H9 (cell line): ENCODE results near the gene ENPP1. TPM values are rescaled to one million over a fixed set of nuclear protein-coding genes. Genes with fewer than 3 reads are reported as not detected.

Source experiments
- DNase-seq: peaks from one replicate; pipeline ENCODE4 v3.0.0-alpha.2; 2017
- H2AFZ ChIP-seq: one replicate; pipeline ENCODE4 v1.6.1; 2013; ENCODE audit warnings: mild to moderate bottlenecking, low read length, control low read depth, moderate library complexity
- H2AK5ac ChIP-seq: 2 replicates; pipeline ENCODE4 v1.6.1; 2013; ENCODE audit warnings: low read length, control low read depth, mixed read lengths; ENCODE audit not compliant: insufficient read length
- H2BK120ac ChIP-seq: one replicate; pipeline ENCODE4 v1.6.1; 2013; ENCODE audit warnings: low read depth, mild to moderate bottlenecking, low read length, control low read depth, inconsistent platforms; ENCODE audit not compliant: poor library complexity, severe bottlenecking
- H2BK12ac ChIP-seq: 2 replicates; pipeline ENCODE4 v1.6.1; 2013; ENCODE audit warnings: low read length, control low read depth, mixed read lengths, low read depth; ENCODE audit not compliant: insufficient read length
- H2BK15ac ChIP-seq: 2 replicates; pipeline ENCODE4 v1.6.1; 2013; ENCODE audit warnings: low read depth, low read length, control low read depth
- H2BK20ac ChIP-seq: one replicate; pipeline ENCODE4 v1.6.1; 2013; ENCODE audit warnings: low read depth, mild to moderate bottlenecking, low read length, control low read depth, inconsistent platforms; ENCODE audit not compliant: poor library complexity, severe bottlenecking
- H2BK5ac ChIP-seq: 2 replicates; pipeline ENCODE4 v1.6.1; 2013; ENCODE audit warnings: low read length, control low read depth, mixed read lengths; ENCODE audit not compliant: insufficient read length
- H3K14ac ChIP-seq: 2 replicates; pipeline ENCODE4 v1.6.1; 2013; ENCODE audit warnings: low read length, control low read depth; ENCODE audit not compliant: insufficient read depth
- H3K18ac ChIP-seq: 2 replicates; pipeline ENCODE4 v1.6.1; 2013; ENCODE audit warnings: low read depth, mild to moderate bottlenecking, mixed read lengths, low read length, control low read depth; ENCODE audit not compliant: insufficient read length
- H3K23ac ChIP-seq: 2 replicates; pipeline ENCODE4 v1.6.1; 2013; ENCODE audit warnings: low read length, control low read depth, mixed read lengths, low read depth; ENCODE audit not compliant: insufficient read length
- H3K23me2 ChIP-seq: 2 replicates; pipeline ENCODE4 v1.6.1; 2013; ENCODE audit warnings: low read depth, mild to moderate bottlenecking, mixed read lengths, low read length, control low read depth; ENCODE audit not compliant: insufficient read length, poor library complexity, severe bottlenecking
- H3K27ac ChIP-seq: 2 replicates; pipeline ENCODE4 v1.5.1; 2013; ENCODE audit warnings: low read length, control low read depth, mixed read lengths, low read depth; ENCODE audit not compliant: insufficient read length
- H3K27me3 ChIP-seq: 2 replicates; pipeline ENCODE4 v1.6.1; 2013; ENCODE audit warnings: low read length, control low read depth, inconsistent platforms; ENCODE audit not compliant: insufficient read depth
- H3K4ac ChIP-seq: 2 replicates; pipeline ENCODE4 v1.6.1; 2013; ENCODE audit warnings: low read depth, mild to moderate bottlenecking, control low read depth, inconsistent platforms, low read length, moderate library complexity
- H3K4me1 ChIP-seq: 2 replicates; pipeline ENCODE4 v1.6.1; 2013; ENCODE audit warnings: low read length, control low read depth, inconsistent platforms; ENCODE audit not compliant: insufficient read depth
- H3K4me2 ChIP-seq: 2 replicates; pipeline ENCODE4 v1.6.1; 2013; ENCODE audit warnings: low read length, control low read depth, mixed read lengths; ENCODE audit not compliant: insufficient read length, insufficient read depth
- H3K56ac ChIP-seq: 2 replicates; pipeline ENCODE4 v1.6.1; 2013; ENCODE audit warnings: low read depth, mild to moderate bottlenecking, mixed read lengths, low read length, control low read depth; ENCODE audit not compliant: insufficient read length
- H3K79me1 ChIP-seq: 2 replicates; pipeline ENCODE4 v1.6.1; 2013; ENCODE audit warnings: low read depth, mild to moderate bottlenecking, moderate library complexity, low read length, control low read depth, inconsistent platforms; ENCODE audit not compliant: insufficient read depth, poor library complexity, severe bottlenecking
- H3K79me2 ChIP-seq: 2 replicates; pipeline ENCODE4 v1.6.1; 2013; ENCODE audit warnings: low read length, control low read depth, inconsistent platforms; ENCODE audit not compliant: insufficient read depth
- H3K9ac ChIP-seq: 2 replicates; pipeline ENCODE4 v1.6.1; 2013; ENCODE audit warnings: low read length, control low read depth, mixed read lengths; ENCODE audit not compliant: insufficient read length; ENCODE audit errors: extremely low read depth
- H3K9me3 ChIP-seq: one replicate; pipeline ENCODE4 v1.6.1; 2013; ENCODE audit warnings: low read depth, low read length, inconsistent platforms; ENCODE audit not compliant: control insufficient read depth
- H3T11ph ChIP-seq: one replicate; pipeline ENCODE4 v1.6.1; 2013; ENCODE audit warnings: mild to moderate bottlenecking, low read length, control low read depth, inconsistent platforms
- H4K20me1 ChIP-seq: one replicate; pipeline ENCODE4 v1.6.1; 2013; ENCODE audit not compliant: control insufficient read depth, insufficient read length, insufficient read depth
- H4K5ac ChIP-seq: 2 replicates; pipeline ENCODE4 v1.6.1; 2013; ENCODE audit warnings: low read depth, mild to moderate bottlenecking, mixed read lengths, low read length, control low read depth; ENCODE audit not compliant: insufficient read length
- H4K8ac ChIP-seq: replicated peaks from 2 replicates; pipeline ENCODE4 v1.6.1; 2013; ENCODE audit warnings: low read length, control low read depth, mixed read lengths, low read depth; ENCODE audit not compliant: insufficient read length
- H4K91ac ChIP-seq: 2 replicates; pipeline ENCODE4 v1.6.1; 2013; ENCODE audit warnings: low read depth, mild to moderate bottlenecking, moderate library complexity, mixed read lengths, low read length, control low read depth; ENCODE audit not compliant: insufficient read length
- H3K27ac Mint-ChIP-seq, 3 experiments: 2 replicates in 2 of 3; 3 replicates in 1 of 3; pipeline ENCODE4 v1.8.0; 2020 to 2021; ENCODE audit warnings: mixed read lengths in 3 of 3, mild to moderate bottlenecking in 1 of 3, moderate library complexity in 1 of 3
- H3K27me3 Mint-ChIP-seq: 2 replicates; pipeline ENCODE4 v1.8.0; 2021; ENCODE audit warnings: low read depth, mild to moderate bottlenecking, moderate library complexity, mixed read lengths
- H3K36me3 Mint-ChIP-seq, 3 experiments: 2 replicates in 2 of 3; 3 replicates in 1 of 3; pipeline ENCODE4 v1.8.0; 2020 to 2021; ENCODE audit warnings: low read depth in 3 of 3, mixed read lengths in 3 of 3; ENCODE audit not compliant: insufficient read depth in 1 of 3
- H3K4me1 Mint-ChIP-seq, 2 experiments: 2 replicates each; pipeline ENCODE4 v1.8.0; 2020; ENCODE audit warnings: mixed read lengths in 2 of 2
- H3K4me3 Mint-ChIP-seq, 2 experiments: 2 replicates in 1 of 2; 3 replicates in 1 of 2; pipeline ENCODE4 v1.8.0; 2020 to 2021; ENCODE audit warnings: mild to moderate bottlenecking in 2 of 2, mixed read lengths in 2 of 2, moderate library complexity in 1 of 2
- H3K9me3 Mint-ChIP-seq, 2 experiments: 2 replicates in 1 of 2; 3 replicates in 1 of 2; pipeline ENCODE4 v1.8.0; 2020; ENCODE audit warnings: mild to moderate bottlenecking in 2 of 2, mixed read lengths in 2 of 2, moderate library complexity in 1 of 2
- WGBS: extraction: QIAGEN DNeasy Blood & Tissue Kit; methylation state at CpG from one replicate; pipeline ENCODE4 v1.1.7; 2013; ENCODE audit warnings: missing lambda C conversion rate, low lambda C conversion rate, mixed read lengths; ENCODE audit not compliant: insufficient read length; ENCODE audit errors: extremely low coverage; 5-methylcytosine and 5-hydroxymethylcytosine counted together
- total RNA-seq: library from RNA; stranded (reverse); gene quantifications from 2 replicates; pipeline ENCODE4 v1.2.1, GENCODE V29; 2021
- TF ChIP-seq, protein P1 (sequence below): fragments of 200-600 bp; sonication (generic); conservative IDR thresholded peaks from 3 replicates; pipeline ENCODE4 v1.8.0; 2021; ENCODE audit warnings: antibody characterized with exemption, mild to moderate bottlenecking

ENPP1 gene
- total RNA-seq, 1 experiment from 2014 or later, result 22.5 TPM

DNA sequence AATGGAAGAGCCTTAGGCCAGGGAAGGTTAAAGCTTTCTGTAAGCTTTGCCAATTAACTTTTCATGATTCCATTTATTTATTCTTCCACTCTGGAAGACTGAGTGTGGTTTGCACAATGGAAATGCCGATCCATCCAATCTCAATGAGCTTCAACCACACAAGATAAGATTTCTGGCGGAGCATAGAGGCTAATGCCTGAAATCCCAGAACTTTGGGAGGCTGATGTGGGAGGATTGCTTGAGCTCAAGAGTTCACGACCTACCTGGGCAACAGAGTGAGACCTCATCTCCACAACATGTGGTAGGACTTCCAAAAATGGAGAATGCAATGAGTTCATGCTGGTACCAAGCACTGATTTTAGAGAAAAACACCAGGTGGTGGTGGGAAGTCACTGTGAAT lies 6.2 kb downstream of the ENPP1 start:
- no peak overlapping the region for H2BK5ac ChIP-seq
- no peaks in the 10 kb centered on the region for H3K23me2 ChIP-seq
- Mint-ChIP-seq H3K36me3 (no peaks in the 10 kb centered on the region), H3K27me3 (no peaks in the 10 kb centered on the region; the same call in 1 of the 2 replicates), H3K27ac (peak overlapping the region in 1 of 3 experiments; percentile 77; a peak in 1 of 7 replicates), H3K4me1 (peaks cover 17 to 21% of the 10 kb centered on the region in 2 experiments), H3K9me3 (no peaks in the 10 kb centered on the region), H3K4me3 (no peak overlapping the region)
- H3K4ac ChIP-seq, result no peak overlapping the region
- no peaks in the 10 kb centered on the region for H3K79me1 ChIP-seq
- no peak overlapping the region for H2BK12ac ChIP-seq
- DNase-seq, result no peak
- H3K14ac ChIP-seq, result no peak overlapping the region
- no peak overlapping the region for H4K5ac ChIP-seq
- no peak overlapping the region for H3K9ac ChIP-seq
- H3T11ph ChIP-seq, result no peak overlapping the region
- no peaks in the 10 kb centered on the region for H4K20me1 ChIP-seq
- no peak overlapping the region for H2AK5ac ChIP-seq
- H3K79me2 ChIP-seq, result peaks cover 6% of the 10 kb centered on the region; the same call in 1 of the 2 replicates
- H3K18ac ChIP-seq, result no peak overlapping the region
- H2BK120ac ChIP-seq, result no peak overlapping the region
- TF ChIP-seq, protein P1, sequence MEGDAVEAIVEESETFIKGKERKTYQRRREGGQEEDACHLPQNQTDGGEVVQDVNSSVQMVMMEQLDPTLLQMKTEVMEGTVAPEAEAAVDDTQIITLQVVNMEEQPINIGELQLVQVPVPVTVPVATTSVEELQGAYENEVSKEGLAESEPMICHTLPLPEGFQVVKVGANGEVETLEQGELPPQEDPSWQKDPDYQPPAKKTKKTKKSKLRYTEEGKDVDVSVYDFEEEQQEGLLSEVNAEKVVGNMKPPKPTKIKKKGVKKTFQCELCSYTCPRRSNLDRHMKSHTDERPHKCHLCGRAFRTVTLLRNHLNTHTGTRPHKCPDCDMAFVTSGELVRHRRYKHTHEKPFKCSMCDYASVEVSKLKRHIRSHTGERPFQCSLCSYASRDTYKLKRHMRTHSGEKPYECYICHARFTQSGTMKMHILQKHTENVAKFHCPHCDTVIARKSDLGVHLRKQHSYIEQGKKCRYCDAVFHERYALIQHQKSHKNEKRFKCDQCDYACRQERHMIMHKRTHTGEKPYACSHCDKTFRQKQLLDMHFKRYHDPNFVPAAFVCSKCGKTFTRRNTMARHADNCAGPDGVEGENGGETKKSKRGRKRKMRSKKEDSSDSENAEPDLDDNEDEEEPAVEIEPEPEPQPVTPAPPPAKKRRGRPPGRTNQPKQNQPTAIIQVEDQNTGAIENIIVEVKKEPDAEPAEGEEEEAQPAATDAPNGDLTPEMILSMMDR, result no peak
- H2AFZ ChIP-seq, result no peak overlapping the region
- H4K8ac ChIP-seq, result no peak overlapping the region
- no peak overlapping the region for H3K4me2 ChIP-seq
- H2BK15ac ChIP-seq, result no peak overlapping the region
- H3K27ac ChIP-seq, result no peak overlapping the region
- H3K23ac ChIP-seq, result no peak overlapping the region
- H3K4me1 ChIP-seq, result peaks cover 5% of the 10 kb centered on the region; the same call in 1 of the 2 replicates
- no CpG with 5 or more reads among the region's 3 CpGs for WGBS
- H3K9me3 ChIP-seq, result no peaks in the 10 kb centered on the region
- H4K91ac ChIP-seq, result no peak overlapping the region
- no peak overlapping the region for H2BK20ac ChIP-seq
- no peak overlapping the region for H3K56ac ChIP-seq
- no peaks in the 10 kb centered on the region for H3K27me3 ChIP-seq
